Activated CD4-positive, alpha-beta T cell treated with anti-CD3 and anti-CD28 coated beads, Interleukin-2, Interleukin-6, amounts not matched to agents 100 ng/mL and 50 ng/mL, durations not matched to agents 16 hours and 8 hours (primary cell): ENCODE data around the gene BRPF3.

Experiments
- DNase-seq: peaks from one replicate; pipeline ENCODE4 v3.0.0-alpha.2; 2020

Gene BRPF3

DNA sequence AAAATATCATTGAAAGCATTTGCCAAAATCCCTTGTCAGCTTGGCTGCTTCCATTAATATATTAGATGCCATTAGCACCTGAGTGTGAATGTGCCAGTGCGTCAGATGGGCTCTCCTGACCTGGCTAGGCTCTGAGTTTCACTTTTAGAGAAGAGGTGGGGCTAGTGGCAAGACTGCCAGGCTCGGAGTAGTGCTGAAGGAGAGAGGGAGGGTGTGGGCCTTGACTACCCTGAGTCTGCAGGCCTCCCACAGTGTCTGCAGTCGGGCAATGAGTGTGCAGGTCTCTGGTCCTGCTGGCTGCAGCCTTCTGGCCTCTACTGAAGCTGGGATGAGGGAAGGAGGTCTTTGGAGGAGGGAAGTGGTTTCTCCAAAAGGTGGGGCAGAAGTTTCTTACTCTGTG lies 38.8 kb downstream of the BRPF3 start:
- DNase-seq, result no peak

DNA sequence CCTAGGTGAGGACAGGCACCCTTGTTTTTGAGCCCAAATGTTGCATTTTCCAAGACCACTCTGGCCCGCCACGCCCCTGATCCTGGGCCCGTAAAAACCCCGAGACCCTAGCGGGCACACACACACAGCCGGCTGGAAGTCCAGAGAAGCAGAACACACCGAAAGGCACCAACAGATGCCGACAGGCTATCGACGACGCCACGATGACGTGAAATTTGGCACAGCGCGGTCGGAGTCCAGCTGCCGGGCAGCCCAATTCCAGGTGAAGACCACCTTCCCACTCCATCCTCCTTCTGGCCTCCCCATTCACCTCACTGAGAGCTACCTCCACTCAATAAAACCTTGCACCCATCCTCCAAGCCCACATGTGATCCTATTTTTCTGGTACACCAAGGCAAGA lies 39.3 kb downstream of the BRPF3 start:
- no peak for DNase-seq

DNA sequence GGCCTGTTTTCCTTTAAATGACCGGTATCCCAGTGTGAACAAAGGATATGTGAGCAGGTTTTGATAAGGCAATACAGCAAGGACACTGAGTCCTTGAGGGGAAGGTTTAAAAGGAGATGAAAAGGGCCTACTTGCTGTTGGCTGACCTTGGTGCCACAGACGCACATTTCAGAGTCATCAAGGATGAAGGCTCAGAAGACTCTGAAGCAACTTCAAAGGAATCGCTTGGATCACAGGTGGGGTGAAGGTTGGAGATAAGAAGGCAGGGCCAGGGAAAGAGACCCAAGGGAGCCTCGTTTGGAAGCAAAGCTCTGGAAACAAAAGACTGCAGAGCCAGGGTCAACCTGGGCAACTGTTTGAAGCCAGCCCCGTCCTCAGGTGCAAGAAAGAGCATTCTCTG lies 43.2 kb downstream of the BRPF3 start:
- DNase-seq, result no peak

DNA sequence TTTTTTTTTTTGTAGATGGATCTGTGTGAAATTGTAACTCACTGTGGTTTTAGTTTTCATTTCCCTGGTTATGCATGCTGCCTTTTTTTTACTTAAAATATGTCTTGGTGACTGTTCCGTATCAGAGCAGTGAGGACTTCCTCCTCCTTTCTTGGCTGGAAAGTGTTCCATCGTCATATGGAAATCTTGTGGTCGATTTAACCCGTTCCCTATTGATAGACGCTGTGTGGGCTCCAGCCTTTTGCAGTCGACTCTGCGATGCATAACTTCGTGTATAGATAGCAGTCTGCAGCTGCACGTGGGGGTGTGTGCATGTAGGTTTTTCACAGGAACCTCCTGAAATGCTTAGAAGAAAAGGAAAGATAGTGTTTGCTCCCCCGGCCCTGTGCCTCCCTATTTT lies 45.2 kb downstream of the BRPF3 start:
- DNase-seq, result peak; percentile 6

DNA sequence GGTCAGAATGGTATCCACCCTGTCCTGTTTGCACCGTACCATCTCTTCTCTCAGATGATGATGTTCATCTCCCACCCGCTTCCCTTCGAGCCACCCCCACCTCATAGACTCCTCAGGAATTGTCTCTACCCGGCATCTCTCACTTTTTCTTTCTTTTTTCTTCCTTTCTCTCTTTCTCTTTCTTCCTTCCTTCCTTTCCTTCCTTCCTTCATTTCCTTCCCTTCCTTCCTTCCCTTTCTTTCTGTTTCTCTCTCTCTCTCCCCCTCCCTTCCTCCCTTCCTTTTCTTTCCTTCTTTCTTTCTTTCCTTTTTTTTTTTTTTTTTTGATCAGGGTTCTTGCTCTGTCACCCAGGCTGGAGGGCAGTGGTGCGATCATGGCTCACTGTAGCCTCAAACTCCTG lies 45.6 kb downstream of the BRPF3 start:
- DNase-seq, result no peak

DNA sequence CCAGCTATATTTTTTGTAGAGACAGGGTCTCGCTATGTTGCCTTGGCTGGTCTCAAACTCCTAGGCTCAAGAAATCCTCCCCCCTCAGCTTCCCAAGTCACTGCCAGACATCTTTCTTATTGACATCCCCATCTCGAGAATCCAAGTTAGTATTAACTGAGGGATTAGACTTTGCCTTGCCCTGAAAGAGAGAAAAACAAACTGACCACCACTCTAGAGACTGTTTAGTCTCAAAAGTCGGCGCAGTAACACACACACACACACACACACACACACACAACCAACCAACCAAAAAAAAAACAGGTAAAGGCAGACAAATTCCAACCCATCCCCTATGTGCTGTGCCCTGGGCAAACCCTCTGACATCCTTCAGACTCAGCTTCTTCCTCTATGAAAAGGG lies 46.1 kb downstream of the BRPF3 start:
- DNase-seq, result no peak

DNA sequence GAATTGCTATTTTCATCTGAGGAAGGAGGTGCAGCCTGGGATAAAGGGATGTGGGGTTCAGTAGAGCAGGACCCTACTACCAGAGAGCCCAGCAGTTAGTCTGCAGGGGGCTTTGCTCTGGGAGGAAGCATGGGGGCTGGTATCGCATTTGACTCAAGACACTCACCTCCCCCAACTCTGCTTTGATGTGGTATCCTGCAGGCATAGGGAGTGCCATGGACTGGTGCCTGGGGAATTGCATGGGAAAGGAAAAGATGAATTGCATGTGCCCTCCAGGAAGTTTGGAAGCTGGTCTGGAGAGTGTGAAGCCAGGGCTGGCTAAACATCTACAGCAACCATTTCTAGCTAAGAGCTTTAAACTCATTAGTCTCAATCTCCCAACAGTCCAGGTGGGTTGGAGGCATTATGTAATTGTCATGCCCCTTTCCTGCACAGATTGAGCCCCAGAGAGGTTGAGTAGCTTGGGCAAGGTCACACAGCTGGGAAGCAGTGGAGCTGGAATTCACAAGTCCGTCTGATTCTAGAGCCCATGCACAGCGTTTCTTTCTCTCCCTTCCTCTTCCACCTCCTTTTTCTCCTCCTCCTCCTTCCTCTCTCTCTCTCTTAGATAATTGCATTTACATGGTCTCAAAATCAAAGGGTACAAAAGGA lies 47.1 kb downstream of the BRPF3 start:
- no peak for DNase-seq

DNA sequence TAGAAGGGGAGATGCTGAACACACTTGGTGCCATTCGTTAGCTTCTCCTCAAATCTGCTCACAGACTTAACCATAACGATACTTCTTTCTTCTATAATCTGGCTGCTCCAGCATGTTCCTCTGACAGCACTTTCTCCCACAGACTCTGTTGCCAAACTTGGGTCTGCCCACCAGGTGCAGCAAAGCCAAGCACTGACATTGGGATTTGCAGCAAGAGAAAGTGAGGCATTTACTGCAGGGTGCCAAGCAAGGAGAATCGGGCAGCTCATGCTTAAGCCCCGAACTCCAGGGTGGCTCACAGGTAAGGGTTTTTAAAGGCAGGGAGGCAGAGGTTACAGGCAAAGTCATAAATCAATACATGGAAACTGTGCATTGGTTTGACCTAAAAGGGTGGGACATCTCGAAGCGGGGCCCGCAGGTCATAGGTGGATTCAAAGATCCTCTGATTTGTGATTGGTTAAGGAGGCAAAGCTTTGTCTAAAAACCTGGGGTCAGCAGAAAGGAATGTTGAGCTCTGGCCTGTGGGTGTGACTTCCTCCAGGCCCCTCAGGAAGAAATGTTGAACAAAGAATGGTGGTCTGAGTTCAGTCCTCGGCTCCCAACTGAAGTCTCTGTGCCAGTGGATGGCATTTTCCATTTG lies 48.2 kb downstream of the BRPF3 start:
- no peak for DNase-seq

DNA sequence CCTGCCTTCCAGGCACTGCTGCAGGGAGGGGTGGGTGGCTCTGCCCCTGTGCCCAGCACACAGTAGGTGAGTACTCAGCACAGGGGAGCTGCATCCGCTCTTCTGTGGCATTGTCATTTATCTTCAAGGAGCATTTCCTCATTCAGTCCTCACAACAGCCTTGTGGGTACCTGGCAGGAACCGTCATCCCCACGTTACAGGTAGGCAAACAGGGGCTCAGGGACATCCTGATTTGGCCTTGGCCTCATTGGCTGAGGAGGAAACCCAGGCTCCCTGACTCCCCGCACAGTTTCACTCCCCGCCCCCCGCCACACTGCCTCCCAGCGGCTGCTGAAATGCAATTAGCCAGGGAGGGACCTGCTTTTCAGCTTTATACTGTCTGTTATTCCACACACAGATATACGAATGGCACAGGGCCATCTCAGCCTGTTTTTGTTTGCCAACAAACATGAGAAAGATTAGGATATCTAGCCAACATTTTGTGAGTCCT lies 49.1 kb downstream of the BRPF3 start:
- DNase-seq, result no peak

DNA sequence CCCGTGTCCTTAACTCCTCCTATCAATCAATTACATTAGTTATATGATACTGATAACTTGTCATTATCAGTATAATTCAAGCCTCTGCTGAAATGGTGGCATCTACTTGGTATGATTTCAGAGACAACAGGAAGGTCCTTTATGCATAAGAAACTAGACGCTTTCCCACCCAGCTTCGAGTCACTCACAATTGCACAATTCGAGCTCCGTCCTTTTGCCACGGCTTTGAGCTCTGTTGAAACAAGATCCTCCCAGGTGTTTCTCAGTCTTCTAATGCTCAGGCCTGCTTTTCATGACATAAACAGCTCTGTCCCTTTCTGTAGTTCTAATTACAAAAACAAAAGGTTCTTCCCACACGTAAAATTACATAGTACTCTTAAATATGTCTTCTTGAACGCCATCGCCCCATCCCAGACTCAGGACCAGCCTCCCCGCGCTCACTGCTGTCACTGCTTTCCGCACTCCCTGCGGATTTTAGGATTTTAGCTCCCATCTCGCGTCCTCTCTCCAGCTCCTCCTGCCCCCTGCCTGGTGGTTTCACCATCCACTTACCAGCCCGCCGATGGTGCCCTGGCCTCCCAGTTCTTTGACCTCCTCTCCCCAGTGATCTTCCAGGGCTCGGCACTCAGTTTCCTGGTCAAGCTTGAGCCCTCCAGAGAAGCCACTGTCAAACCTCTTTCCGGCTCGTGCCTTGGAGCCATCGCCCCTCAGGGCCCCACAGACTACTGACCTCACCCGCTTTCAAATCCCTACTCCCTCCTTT lies 50.1 kb downstream of the BRPF3 start:
- DNase-seq, result no peak

DNA sequence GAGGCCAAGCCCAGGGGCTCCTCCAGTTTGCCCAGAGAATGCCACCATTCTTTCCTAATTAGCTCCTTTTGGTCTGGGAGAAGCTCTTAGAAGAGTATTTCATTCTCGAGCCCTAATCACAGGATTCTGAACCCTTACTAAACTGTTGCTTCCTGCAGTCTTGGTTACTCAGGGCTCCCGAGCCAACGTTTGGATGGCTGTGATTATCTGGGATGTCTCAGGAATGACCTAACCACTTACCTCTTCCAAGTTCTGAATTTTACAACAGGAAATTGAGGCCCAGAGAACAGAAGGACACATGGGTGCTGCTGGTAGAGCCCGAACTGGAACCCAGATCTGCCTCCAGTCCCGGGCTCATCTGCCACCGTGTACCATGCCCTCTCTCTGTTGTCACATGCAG lies 51.1 kb downstream of the BRPF3 start:
- no peak for DNase-seq

DNA sequence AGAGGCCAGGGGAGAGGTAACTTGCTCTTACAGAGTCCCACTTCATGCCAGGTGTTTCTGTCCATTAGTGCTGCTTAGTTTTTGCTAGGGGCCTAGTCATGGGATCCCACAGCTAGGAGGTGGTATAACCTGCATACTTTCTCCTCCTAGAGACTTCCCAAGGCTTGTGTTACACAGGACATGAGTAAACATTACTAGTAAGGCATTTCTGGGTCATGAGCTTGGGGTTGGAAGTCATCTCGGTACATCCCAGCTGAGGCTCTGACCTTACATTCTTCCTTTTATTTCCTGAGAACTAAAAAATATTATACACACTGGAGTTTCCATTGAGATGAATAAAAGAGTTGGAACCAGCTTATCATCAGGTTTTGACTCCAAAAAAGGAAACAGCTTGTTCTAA lies 52.4 kb downstream of the BRPF3 start:
- no peak for DNase-seq

DNA sequence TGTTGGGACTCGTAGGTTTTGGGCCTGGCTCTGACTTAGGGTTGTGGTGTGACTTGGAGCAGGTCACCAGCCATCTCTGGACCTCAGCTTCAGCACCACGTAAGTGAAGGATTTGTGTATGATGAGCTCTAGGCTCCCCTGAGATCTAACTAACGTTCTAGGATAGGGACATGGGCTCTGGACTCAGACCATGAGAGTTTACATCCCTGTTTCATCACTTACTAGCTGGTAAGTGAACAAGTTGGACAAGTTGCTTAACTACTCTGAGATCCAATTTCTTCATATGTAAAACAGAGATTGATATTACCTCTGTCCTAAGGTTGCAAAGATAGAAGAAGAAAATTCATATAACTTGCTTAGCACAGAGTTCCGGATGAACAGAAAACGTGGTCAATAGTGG lies 53.0 kb downstream of the BRPF3 start:
- DNase-seq, result no peak

DNA sequence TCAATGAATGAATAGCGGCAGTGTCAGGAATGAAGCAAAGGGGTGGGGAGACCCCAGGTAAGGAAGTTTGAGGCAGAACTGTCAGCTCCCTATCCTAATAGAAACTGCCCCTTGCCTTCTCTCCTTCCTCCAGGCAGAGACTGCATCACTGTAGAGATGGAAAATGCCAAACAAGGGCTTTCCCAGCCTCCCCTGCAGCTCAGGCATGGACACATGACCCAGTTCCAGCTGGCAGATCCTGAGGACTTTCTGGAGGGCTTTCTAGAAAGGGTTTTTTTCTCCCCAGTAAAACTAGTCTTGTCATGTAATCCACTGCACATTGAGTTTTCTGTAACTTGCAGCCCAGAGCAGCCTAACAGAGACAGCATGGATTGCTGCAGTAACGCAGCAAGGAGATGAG lies 55.5 kb downstream of the BRPF3 start:
- DNase-seq, result no peak

DNA sequence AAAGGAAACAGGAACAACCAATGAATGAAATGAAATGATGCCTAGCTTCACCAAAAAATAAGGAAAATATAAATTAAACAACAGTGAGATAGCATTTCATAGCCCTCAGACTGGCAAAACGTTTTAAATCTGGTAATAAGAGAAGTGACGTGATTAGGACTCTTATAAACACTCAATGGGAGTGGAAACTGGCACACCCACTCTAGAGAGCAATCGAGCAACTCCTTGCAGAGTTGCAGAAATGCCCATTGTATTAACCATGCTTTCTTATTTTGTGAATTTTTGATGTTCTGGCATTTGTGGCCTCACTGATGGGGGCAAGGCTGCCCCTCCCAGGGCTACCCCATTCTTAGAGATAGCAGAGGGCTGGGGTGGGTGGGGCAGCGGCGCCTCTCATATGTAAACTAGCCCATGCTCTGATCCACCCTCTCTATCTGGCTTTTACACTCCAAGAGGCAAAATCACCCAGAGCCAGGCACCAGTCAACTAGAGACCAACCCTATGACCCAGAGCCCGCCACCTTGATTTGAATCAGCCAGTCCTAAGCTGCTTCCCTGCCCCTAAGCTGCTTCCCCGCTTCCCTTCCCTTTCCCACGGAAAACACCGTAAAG lies 67.0 kb downstream of the BRPF3 start:
- no peak for DNase-seq

DNA sequence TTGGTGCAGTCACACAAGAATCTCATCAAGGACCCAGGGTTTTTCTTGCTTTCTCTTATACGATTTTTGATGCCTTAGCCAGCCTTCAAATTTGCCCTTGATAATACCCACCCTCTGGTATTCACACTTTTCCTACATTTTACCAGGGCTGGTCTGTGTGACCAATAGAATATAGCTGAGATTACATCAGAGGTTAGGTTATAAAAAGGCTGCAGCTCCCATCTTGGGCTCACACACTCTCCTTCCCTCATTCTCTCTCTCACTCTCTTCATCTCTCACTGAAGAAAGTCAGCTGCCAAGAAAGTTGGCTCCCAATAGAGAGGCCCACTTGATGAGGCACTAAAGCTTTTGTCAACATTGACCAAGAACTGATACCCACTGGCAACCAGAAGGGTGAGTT lies 69.2 kb downstream of the BRPF3 start:
- no peak for DNase-seq

DNA sequence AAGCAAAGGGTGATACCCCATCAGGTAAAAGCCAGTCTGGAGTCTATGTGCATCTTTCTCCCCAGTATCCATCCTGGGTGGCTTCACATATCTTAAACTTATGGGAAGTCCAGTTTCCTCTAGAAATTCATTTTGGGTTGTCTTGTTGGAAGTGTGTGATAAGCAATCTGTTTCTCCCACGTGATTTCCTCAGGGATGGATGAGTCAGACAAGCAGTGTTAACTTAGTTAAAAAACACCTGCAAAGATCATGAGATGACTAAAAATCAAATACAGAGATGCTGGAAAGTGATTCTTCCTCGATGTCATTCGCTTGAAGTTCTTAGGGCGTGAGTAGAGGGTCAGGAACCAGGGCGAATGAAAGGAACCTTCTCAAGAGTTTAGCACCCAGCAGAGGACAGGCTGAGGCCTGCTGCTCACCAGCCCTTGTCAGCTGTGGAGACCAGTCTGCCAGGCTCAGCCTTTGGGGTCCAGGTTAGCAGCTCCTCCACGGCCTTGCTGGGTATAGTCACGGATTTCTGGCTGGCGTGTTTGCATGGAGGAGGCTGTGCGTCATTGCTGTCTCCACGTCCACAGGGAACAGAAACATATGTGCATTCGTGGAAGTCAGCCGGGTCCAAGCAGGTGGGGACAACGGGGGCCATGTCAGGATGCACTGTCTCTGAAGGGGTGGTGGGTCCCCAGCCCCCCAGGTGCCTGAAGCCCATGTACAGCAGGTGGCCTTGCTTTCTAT lies 70.5 kb downstream of the BRPF3 start:
- DNase-seq, result no peak

DNA sequence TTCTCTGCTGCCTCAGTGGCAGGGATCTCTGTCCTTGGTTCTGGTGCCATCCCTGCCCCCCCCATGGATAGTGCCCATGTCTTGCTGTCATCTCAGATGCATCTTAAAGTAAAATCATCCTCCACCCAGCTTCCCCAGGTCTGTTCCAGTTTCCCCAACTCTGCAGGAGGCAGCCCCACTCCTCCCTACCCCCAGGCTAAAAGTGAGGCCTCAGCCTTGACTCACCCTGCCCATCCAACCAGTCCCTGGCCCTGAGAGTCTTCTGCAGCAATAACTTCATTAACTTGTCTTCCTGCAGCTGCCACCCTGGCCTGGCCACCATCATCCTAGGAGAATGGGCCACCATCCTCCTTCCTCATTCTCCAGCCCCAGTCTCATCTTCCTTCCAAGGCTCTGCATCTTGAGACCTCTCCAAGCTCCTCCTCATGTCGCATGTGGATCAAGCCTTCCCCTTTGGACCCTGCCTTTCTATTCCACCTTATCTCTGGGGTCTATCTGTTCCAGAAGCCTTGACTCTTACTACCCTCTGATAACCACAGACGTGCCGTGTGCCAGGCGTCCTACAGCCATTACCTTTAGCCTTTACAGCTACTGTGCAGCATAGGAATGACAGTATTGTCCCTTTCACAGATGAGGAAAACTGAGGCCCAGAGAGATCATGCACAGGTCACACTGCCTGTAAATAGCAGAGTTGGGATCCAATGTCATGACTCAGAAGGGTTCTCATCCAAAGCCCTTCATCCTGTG lies 71.4 kb downstream of the BRPF3 start:
- no peak for DNase-seq

DNA sequence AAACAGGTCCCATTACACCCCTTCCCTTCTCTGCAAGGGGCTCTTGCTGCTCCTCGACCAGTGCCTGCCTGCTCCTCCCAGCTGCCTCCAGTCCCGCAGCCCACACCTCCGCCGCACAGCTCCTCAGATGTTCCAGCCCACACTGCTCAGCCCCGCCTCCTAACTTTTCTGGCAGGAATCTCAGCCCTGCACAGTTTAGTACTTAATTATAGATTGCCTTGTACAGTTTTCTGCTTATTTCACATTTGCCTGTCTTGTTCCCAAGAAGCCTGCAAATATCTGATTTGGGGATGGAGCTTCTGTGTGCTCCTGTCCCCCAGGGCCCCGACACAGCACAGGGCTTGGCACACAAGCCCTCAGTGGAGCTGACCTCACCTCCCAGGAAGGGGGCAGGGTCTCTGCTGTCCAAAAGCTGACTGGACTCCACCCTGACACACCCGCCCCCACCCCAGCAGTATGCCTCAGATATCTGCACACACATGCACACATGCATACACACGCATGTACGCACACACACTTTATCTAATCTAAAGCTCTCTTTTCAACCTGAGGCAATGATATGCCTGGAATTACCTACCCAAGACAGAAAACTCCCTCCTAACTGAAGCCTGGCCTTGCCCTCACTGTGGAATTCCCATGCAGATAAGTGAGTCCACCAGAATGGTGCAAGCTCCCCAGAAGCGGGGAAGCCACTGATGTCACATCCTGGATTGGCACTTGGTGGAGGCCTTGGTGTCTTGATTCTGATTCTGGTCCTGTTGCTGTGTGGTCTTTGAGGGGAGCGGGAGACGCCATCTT lies 72.1 kb downstream of the BRPF3 start:
- DNase-seq, result no peak

DNA sequence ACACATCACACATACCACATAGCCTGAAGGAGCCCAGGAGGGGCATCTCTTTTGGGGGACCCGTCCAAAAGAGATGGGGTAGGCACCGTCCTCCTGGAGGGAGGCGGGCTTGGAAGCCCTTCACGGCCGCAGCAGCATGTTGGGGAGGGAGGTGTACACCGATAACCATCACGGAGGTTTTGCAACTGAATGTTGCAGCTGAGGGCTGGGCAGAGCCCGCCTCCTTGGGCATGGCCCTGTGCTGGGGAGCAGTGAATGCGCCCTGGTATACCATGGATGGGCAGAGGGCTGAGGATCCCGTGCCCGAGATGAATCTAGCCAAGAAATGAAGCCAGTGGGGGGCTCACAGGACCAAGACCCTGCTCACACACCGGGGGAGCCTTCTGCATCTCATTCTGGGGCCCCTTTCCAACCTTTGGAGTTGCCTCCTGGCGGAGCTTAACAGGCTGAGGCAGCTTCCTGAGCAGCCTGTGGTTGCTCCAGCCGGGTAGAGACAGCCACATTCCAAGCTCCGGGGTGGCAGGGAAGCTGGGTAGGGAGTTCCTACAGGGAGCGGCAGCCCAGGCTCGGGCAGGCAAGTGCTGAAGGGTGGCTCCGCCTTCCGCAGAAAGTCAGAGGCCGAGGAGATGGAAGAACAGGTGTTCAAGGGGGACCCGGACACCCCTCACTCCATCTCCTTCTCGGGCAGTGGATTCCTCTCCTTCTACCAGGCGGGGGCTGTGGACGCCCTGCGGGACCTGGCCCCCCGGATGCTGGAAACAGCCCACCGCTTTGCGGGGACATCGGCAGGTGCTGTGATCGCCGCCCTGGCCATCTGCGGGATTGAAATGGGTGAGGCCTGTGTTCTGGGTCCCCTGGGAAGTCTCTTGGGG lies 73.5 kb downstream of the BRPF3 start, which contains the start of gene PNPLA1:
Gene PNPLA1 (plus strand): TSS at position 227 of the 872 bp plus-strand sequence. CDS start 400 bp downstream, at position 627.
- DNase-seq, result no peak
